Measurements from ENCODE around the gene WBP1L. TPM values are rescaled to one million over a fixed set of nuclear protein-coding genes. Genes with fewer than 3 reads are reported as not detected.

The WBP1L gene
- total RNA-seq, 2 donors from 2014 or later, result 32.3 to 42.7 TPM

- TF ChIP-seq CTCF (IDR thresholded peaks at IDR 0.05), result no peak
- H3K9ac ChIP-seq (ENCODE audit: low read depth in 2 of 2, low read length in 2 of 2), result no peak overlapping the region
- no peak overlapping the region for H3K27ac ChIP-seq
- no peaks in the 10 kb centered on the region for H3K4me1 ChIP-seq
- no peaks in the 10 kb centered on the region for H3K27me3 ChIP-seq
- H3K4me3 ChIP-seq, result no peak overlapping the region
- DNase-seq, result no peak
- intact Hi-C loops (cut with DNase I), result no loop called here
- H3K9me3 ChIP-seq, result no peaks in the 10 kb centered on the region
- no peaks in the 10 kb centered on the region for H3K36me3 ChIP-seq
Measured at GRCh38 chr10:102804382-102805055, 60.8 kb downstream of the WBP1L start.

- intact Hi-C loops (cut with DNase I), result no loop called here
- no peaks in the 10 kb centered on the region for H3K4me1 ChIP-seq
- no peak for DNase-seq
- H3K27me3 ChIP-seq, result no peaks in the 10 kb centered on the region
- no peaks in the 10 kb centered on the region for H3K9me3 ChIP-seq
- TF ChIP-seq CTCF (IDR thresholded peaks at IDR 0.05), result no peak
- H3K4me3 ChIP-seq, result no peak overlapping the region
- H3K9ac ChIP-seq (ENCODE audit: low read depth in 2 of 2, low read length in 2 of 2), result no peak overlapping the region
- peaks cover 15% of the 10 kb centered on the region for H3K36me3 ChIP-seq
- H3K27ac ChIP-seq, result no peak overlapping the region
Measured at GRCh38 chr10:102808380-102808779, 64.6 kb downstream of the WBP1L start.

- no peak for TF ChIP-seq CTCF (IDR thresholded peaks at IDR 0.05)
- no peak overlapping the region for H3K9ac ChIP-seq (ENCODE audit: low read depth in 2 of 2, low read length in 2 of 2)
- intact Hi-C loops (cut with DNase I), result no loop called here
- no peaks in the 10 kb centered on the region for H3K9me3 ChIP-seq
- H3K4me3 ChIP-seq, result no peak overlapping the region
- peaks cover 4% of the 10 kb centered on the region for H3K4me1 ChIP-seq
- H3K36me3 ChIP-seq, result peaks cover 21% of the 10 kb centered on the region
- no peaks in the 10 kb centered on the region for H3K27me3 ChIP-seq
- no peak overlapping the region for H3K27ac ChIP-seq
- DNase-seq, result no peak
Measured at GRCh38 chr10:102811346-102811745, 67.6 kb downstream of the WBP1L start.

GRCh38 chr10:102812231-102812876 lies 68.6 kb downstream of the WBP1L start:
- no peak for DNase-seq
- peaks cover 21% of the 10 kb centered on the region for H3K36me3 ChIP-seq

GRCh38 chr10:102813017-102813541 lies 69.3 kb downstream of the WBP1L start:
- H3K9me3 ChIP-seq, result no peaks in the 10 kb centered on the region
- H3K27me3 ChIP-seq, result no peaks in the 10 kb centered on the region
- no peak overlapping the region for H3K27ac ChIP-seq
- H3K9ac ChIP-seq (ENCODE audit: low read depth in 2 of 2, low read length in 2 of 2), result no peak overlapping the region
- TF ChIP-seq CTCF (IDR thresholded peaks at IDR 0.05), result no peak
- DNase-seq, result no peak
- intact Hi-C loops (cut with DNase I), result no loop called here
- peaks cover 21% of the 10 kb centered on the region for H3K36me3 ChIP-seq
- no peak overlapping the region for H3K4me3 ChIP-seq
- peaks cover 4% of the 10 kb centered on the region for H3K4me1 ChIP-seq

More at GRCh38 chr10:102812231-102812876, 68.6 kb downstream of the WBP1L start:
- intact Hi-C loops (cut with DNase I), result no loop called here
- Histone ChIP-seq H3K9ac (ENCODE audit: low read depth in 2 of 2, low read length in 2 of 2) (no peak overlapping the region), H3K4me3 (no peak overlapping the region), H3K27ac (no peak overlapping the region), H3K4me1 (peaks cover 4% of the 10 kb centered on the region), H3K9me3 (no peaks in the 10 kb centered on the region), H3K27me3 (no peaks in the 10 kb centered on the region)
- no peak for TF ChIP-seq CTCF (IDR thresholded peaks at IDR 0.05)
